SK-N-SH treated with all-trans-retinoic acid at 6 μM for 48 hours (cell line): ENCODE measurements around the gene SERGEF.

Experiments
- TCF4 ChIP-seq: fragments of 250-450 bp; sonication (Bioruptor Pico); IDR thresholded peaks from 2 replicates; pipeline ENCODE4 v1.8.0; 2021; ENCODE audit warnings: mild to moderate bottlenecking, moderate library complexity, borderline replicate concordance
- ZNF565 ChIP-seq: fragments of 450-650 bp; formaldehyde crosslinking; conservative IDR thresholded peaks from 2 replicates; pipeline ENCODE4 v1.5.0; 2020; ENCODE audit warnings: low read depth, mild to moderate bottlenecking, moderate library complexity
- TF ChIP-seq, protein P1 (sequence below): fragments of 250-450 bp; sonication (Bioruptor Pico); IDR thresholded peaks from 2 replicates; pipeline ENCODE4 v1.8.0; 2020; ENCODE audit warnings: mild to moderate bottlenecking, moderate library complexity, borderline replicate concordance

- TF ChIP-seq, protein P1, sequence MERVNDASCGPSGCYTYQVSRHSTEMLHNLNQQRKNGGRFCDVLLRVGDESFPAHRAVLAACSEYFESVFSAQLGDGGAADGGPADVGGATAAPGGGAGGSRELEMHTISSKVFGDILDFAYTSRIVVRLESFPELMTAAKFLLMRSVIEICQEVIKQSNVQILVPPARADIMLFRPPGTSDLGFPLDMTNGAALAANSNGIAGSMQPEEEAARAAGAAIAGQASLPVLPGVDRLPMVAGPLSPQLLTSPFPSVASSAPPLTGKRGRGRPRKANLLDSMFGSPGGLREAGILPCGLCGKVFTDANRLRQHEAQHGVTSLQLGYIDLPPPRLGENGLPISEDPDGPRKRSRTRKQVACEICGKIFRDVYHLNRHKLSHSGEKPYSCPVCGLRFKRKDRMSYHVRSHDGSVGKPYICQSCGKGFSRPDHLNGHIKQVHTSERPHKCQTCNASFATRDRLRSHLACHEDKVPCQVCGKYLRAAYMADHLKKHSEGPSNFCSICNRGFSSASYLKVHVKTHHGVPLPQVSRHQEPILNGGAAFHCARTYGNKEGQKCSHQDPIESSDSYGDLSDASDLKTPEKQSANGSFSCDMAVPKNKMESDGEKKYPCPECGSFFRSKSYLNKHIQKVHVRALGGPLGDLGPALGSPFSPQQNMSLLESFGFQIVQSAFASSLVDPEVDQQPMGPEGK (CRISPR knock-in tag): no peak
- TF ChIP-seq TCF4 (CRISPR knock-in tag) (no peak), ZNF565 (CRISPR knock-in tag) (no peak)
Observed at GRCh38 chr11:17812865-17813187, 200.0 kb downstream of the SERGEF start.
